H1 (cell line): Measurements from ENCODE around the gene HTR5A. TPM values are rescaled to one million over a fixed set of nuclear protein-coding genes. Genes with fewer than 3 reads are reported as not detected.

Source experiments
- CTCF ChIA-PET: fragments of 300-600 bp; sonication (Branson Sonifier 250); formaldehyde crosslinking; loops from one replicate; lab custom pipeline; 2021; ENCODE audit not compliant: partially characterized antibody; lab: Charles Lee
- POLR2A ChIA-PET: fragments of 300-600 bp; sonication (Branson Sonifier 250); formaldehyde crosslinking; loops from one replicate; lab custom pipeline; 2021; ENCODE audit warnings: inconsistent platforms; ENCODE audit not compliant: partially characterized antibody; lab: Charles Lee
- DNase-seq, 2 experiments: peaks; one replicate each; pipeline versions ENCODE4 v3.0.0 to v3.0.0-alpha.2; 2010 to 2022; ENCODE audit warnings: low spot score in 2 of 2, low read depth in 1 of 2, mixed read lengths in 1 of 2
- FAIRE-seq: peaks from 2 replicates; lab custom pipeline; 2011; peaks lifted over from hg19 to GRCh38; lab: Jason Lieb, UNC
- H2AFZ ChIP-seq: 2 replicates; pipeline ENCODE4 v1.8.1; 2012; ENCODE audit warnings: low read length, inconsistent platforms
- H2AK5ac ChIP-seq: 2 replicates; pipeline ENCODE4 v1.6.1; 2013; ENCODE audit warnings: low read depth, low read length
- H2BK120ac ChIP-seq: replicated peaks from 2 replicates; pipeline ENCODE3; 2013; ENCODE audit warnings: low read depth, low read length, inconsistent platforms
- H2BK12ac ChIP-seq: 2 replicates; pipeline ENCODE4 v1.6.1; 2013; ENCODE audit warnings: low read depth, low read length
- H2BK15ac ChIP-seq: 2 replicates; pipeline ENCODE4 v1.6.1; 2013; ENCODE audit warnings: low read length
- H2BK20ac ChIP-seq: 2 replicates; pipeline ENCODE4 v1.6.1; 2013; ENCODE audit warnings: low read length
- H2BK5ac ChIP-seq: 2 replicates; pipeline ENCODE4 v1.6.1; 2013; ENCODE audit warnings: low read depth, low read length
- H3K14ac ChIP-seq: 2 replicates; pipeline ENCODE4 v1.6.1; 2013; ENCODE audit warnings: inconsistent platforms; ENCODE audit not compliant: insufficient read length
- H3K18ac ChIP-seq: 2 replicates; pipeline ENCODE4 v1.6.1; 2013; ENCODE audit warnings: low read length; ENCODE audit errors: extremely low read depth
- H3K23ac ChIP-seq: 2 replicates; pipeline ENCODE4 v1.6.1; 2013; ENCODE audit warnings: inconsistent platforms; ENCODE audit not compliant: insufficient read length
- H3K23me2 ChIP-seq: 2 replicates; pipeline ENCODE4 v1.6.1; 2013; ENCODE audit warnings: low read depth, low read length
- H3K27ac ChIP-seq: 2 replicates; pipeline ENCODE4 v1.6.1; 2011; ENCODE audit warnings: low read depth, low read length, inconsistent platforms
- H3K27me3 ChIP-seq, 4 experiments: replicated peaks in 1 of 4; 1 replicate in 1 of 4; 2 replicates in 3 of 4; pipeline versions ENCODE4 v1.6.1 to v1.8.1; 2011 to 2013; ENCODE audit warnings: low read length in 3 of 4, mild to moderate bottlenecking in 3 of 4, inconsistent platforms in 2 of 4, mixed read lengths in 2 of 4, moderate library complexity in 1 of 4; ENCODE audit not compliant: control insufficient read depth in 3 of 4, insufficient read depth in 3 of 4; ENCODE audit errors: extremely low read depth in 1 of 4
- H3K36me3 ChIP-seq, 4 experiments: 2 replicates each; pipeline versions ENCODE4 v1.6.1 to v1.8.1; 2011 to 2013; ENCODE audit warnings: mild to moderate bottlenecking in 4 of 4, low read length in 3 of 4, moderate library complexity in 2 of 4, control low read depth in 1 of 4, inconsistent platforms in 1 of 4; ENCODE audit not compliant: insufficient read depth in 4 of 4, control insufficient read depth in 2 of 4
- H3K4ac ChIP-seq: replicated peaks from 2 replicates; pipeline ENCODE3; 2013; ENCODE audit warnings: low read length, low read depth, mixed read lengths, inconsistent platforms; ENCODE audit not compliant: insufficient read length
- H3K4me1 ChIP-seq, 4 experiments: replicated peaks in 1 of 4; 1 replicate in 1 of 4; 2 replicates in 3 of 4; pipeline versions ENCODE4 v1.6.1 to v1.8.1; 2011 to 2013; ENCODE audit warnings: low read length in 3 of 4, inconsistent platforms in 2 of 4, mixed read lengths in 1 of 4; ENCODE audit not compliant: insufficient read depth in 4 of 4, control insufficient read depth in 3 of 4
- H3K4me2 ChIP-seq, 2 experiments: 2 replicates each; pipeline versions ENCODE4 v1.6.1 to v1.8.1; 2011 to 2013; ENCODE audit warnings: low read depth in 2 of 2, low read length in 2 of 2, control low read depth in 1 of 2, inconsistent platforms in 1 of 2, mild to moderate bottlenecking in 1 of 2; ENCODE audit not compliant: insufficient read depth in 1 of 2
- H3K4me3 ChIP-seq, 4 experiments: fragments of 200-600, 300-600 bp in 1 of 4; sonication (generic), shearing (Covaris generic), sonication (Bioruptor Twin) in 1 of 4; 2 replicates each; pipeline versions ENCODE4 v1.5.1 to v1.8.1; 2011 to 2016; ENCODE audit warnings: low read length in 4 of 4, low read depth in 3 of 4, control low read depth in 2 of 4, inconsistent platforms in 2 of 4, mild to moderate bottlenecking in 2 of 4, mixed read lengths in 1 of 4, moderate library complexity in 1 of 4; ENCODE audit not compliant: insufficient read depth in 2 of 4; ENCODE audit errors: extremely low read depth in 1 of 4
- H3K56ac ChIP-seq: replicated peaks from 2 replicates; pipeline ENCODE3; 2013; ENCODE audit warnings: low read depth, mild to moderate bottlenecking, mixed read lengths, low read length, inconsistent platforms; ENCODE audit not compliant: insufficient read length
- H3K79me1 ChIP-seq: 2 replicates; pipeline ENCODE4 v1.6.1; 2013; ENCODE audit warnings: low read depth, low read length, control low read depth
- H3K79me2 ChIP-seq, 2 experiments: 2 replicates each; pipeline versions ENCODE4 v1.6.1 to v1.8.1; 2012 to 2013; ENCODE audit warnings: low read length in 2 of 2, mild to moderate bottlenecking in 2 of 2, inconsistent platforms in 1 of 2; ENCODE audit not compliant: insufficient read depth in 2 of 2, control insufficient read depth in 1 of 2
- H3K9ac ChIP-seq, 4 experiments: replicated peaks in 1 of 4; 1 replicate in 1 of 4; 2 replicates in 3 of 4; pipeline versions ENCODE4 v1.6.1 to v1.8.1; 2011 to 2013; ENCODE audit warnings: low read depth in 3 of 4, low read length in 3 of 4, control low read depth in 2 of 4, mild to moderate bottlenecking in 2 of 4, moderate library complexity in 2 of 4, inconsistent platforms in 1 of 4; ENCODE audit errors: extremely low read depth in 1 of 4
- H3K9me3 ChIP-seq, 2 experiments: 2 replicates each; pipeline versions ENCODE4 v1.6.1 to v1.8.1; 2012 to 2013; ENCODE audit warnings: mild to moderate bottlenecking in 2 of 2, moderate library complexity in 2 of 2, control low read depth in 1 of 2, inconsistent platforms in 1 of 2, low read depth in 1 of 2, low read length in 1 of 2, mixed read lengths in 1 of 2; ENCODE audit not compliant: insufficient read depth in 2 of 2
- H4K20me1 ChIP-seq, 2 experiments: replicated peaks in 1 of 2; 2 replicates each; pipeline versions ENCODE3 to v1.8.1; 2011 to 2013; ENCODE audit warnings: inconsistent platforms in 2 of 2, low read length in 2 of 2, mild to moderate bottlenecking in 1 of 2; ENCODE audit not compliant: insufficient read depth in 2 of 2, control insufficient read depth in 1 of 2
- H4K5ac ChIP-seq: 2 replicates; pipeline ENCODE4 v1.6.1; 2013; ENCODE audit warnings: low read length, low read depth, mixed read lengths, inconsistent platforms; ENCODE audit not compliant: insufficient read length
- H4K8ac ChIP-seq: 2 replicates; pipeline ENCODE4 v1.8.0; 2013; ENCODE audit warnings: mild to moderate bottlenecking, moderate library complexity, low read length, inconsistent platforms; ENCODE audit not compliant: insufficient read depth; ENCODE audit errors: extremely low read depth
- H4K91ac ChIP-seq: replicated peaks from 2 replicates; pipeline ENCODE3; 2013; ENCODE audit warnings: low read length, mixed read lengths, inconsistent platforms; ENCODE audit not compliant: insufficient read length
- CBX5 ChIP-seq: fragments of 300-800, 300-1000 bp; sonication (generic); IDR thresholded peaks from 2 replicates; pipeline ENCODE4 v1.7.1; 2016; ENCODE audit warnings: antibody characterized with exemption, low read length, low read depth
- CEBPB ChIP-seq: IDR thresholded peaks from 2 replicates; pipeline ENCODE4 v1.6.1; 2012; ENCODE audit warnings: low read depth, low read length
- CREB1 ChIP-seq: IDR thresholded peaks from 2 replicates; pipeline ENCODE4 v1.6.1; 2012; ENCODE audit warnings: inconsistent platforms
- CTBP2 ChIP-seq: IDR thresholded peaks from 2 replicates; pipeline ENCODE4 v1.7.0; 2011; ENCODE audit warnings: borderline replicate concordance, mild to moderate bottlenecking, moderate library complexity, mixed read lengths, low read length; ENCODE audit not compliant: insufficient read depth, insufficient read length
- EGR1 ChIP-seq: IDR thresholded peaks from 2 replicates; pipeline ENCODE4 v1.6.1; 2011; ENCODE audit warnings: low read depth, low read length, borderline replicate concordance
- GTF2F1 ChIP-seq: IDR thresholded peaks from 2 replicates; pipeline ENCODE4 v1.6.1; 2012; ENCODE audit warnings: low read depth, low read length, improper control_type of control experiment, borderline replicate concordance
- JUN ChIP-seq: IDR thresholded peaks from 2 replicates; pipeline ENCODE4 v1.6.1; 2011; ENCODE audit warnings: low read depth, mild to moderate bottlenecking, improper control_type of control experiment, low read length
- POLR2A ChIP-seq, 2 experiments: IDR thresholded peaks; 1 replicate in 1 of 2; 2 replicates in 1 of 2; pipeline ENCODE4 v1.6.1; 2011; ENCODE audit warnings: low read depth in 2 of 2, low read length in 2 of 2, mild to moderate bottlenecking in 2 of 2; ENCODE audit errors: control extremely low read depth in 1 of 2
- RAD21 ChIP-seq, 2 experiments: IDR thresholded peaks in 1 of 2; conservative IDR thresholded peaks in 1 of 2; 2 replicates each; pipeline ENCODE4 v1.6.1; 2011; ENCODE audit warnings: low read depth in 2 of 2, low read length in 2 of 2, improper control_type of control experiment in 1 of 2, inconsistent platforms in 1 of 2, mild to moderate bottlenecking in 1 of 2, moderate library complexity in 1 of 2
- RBBP5 ChIP-seq: IDR thresholded peaks from 2 replicates; pipeline ENCODE4 v1.7.1; 2012; ENCODE audit warnings: low read depth, mild to moderate bottlenecking, inconsistent platforms, low read length, moderate library complexity, borderline replicate concordance
- RXRA ChIP-seq: IDR thresholded peaks from 2 replicates; pipeline ENCODE4 v1.6.1; 2011; ENCODE audit warnings: low read depth, mild to moderate bottlenecking, low read length, moderate library complexity; ENCODE audit not compliant: insufficient read depth
- SP4 ChIP-seq: IDR thresholded peaks from 2 replicates; pipeline ENCODE4 v1.6.1; 2012; ENCODE audit warnings: low read length, inconsistent platforms
- TEAD4 ChIP-seq: IDR thresholded peaks from 2 replicates; pipeline ENCODE4 v1.6.1; 2012; ENCODE audit warnings: low read depth, low read length, inconsistent platforms, mixed read lengths
- ZNF274 ChIP-seq: IDR thresholded peaks from 2 replicates; pipeline ENCODE4 v1.7.0; 2012; ENCODE audit warnings: low read length, borderline replicate concordance; ENCODE audit errors: extremely low read depth
- WGBS, 2 experiments: shearing (Covaris generic) in 1 of 2; methylation state at CpG; one replicate each; pipeline versions ENCODE4 v1.1.6 to v1.1.7; 2013 to 2015; ENCODE audit warnings: low lambda C conversion rate in 2 of 2, mixed read lengths in 2 of 2, inconsistent platforms in 1 of 2, low coverage in 1 of 2, missing lambda C conversion rate in 1 of 2; ENCODE audit not compliant: insufficient replicate concordance in 2 of 2, insufficient coverage in 1 of 2, insufficient read length in 1 of 2; ENCODE audit errors: extremely low coverage in 1 of 2, missing lambda C conversion rate in 1 of 2; 5-methylcytosine and 5-hydroxymethylcytosine counted together
- polyA plus RNA-seq, 7 experiments: library from polyadenylated mRNA; depleted of rRNA in 3 of 7; stranded (reverse) in 5 of 7; unstranded in 2 of 7; fragments of >200 nt in 5 of 7; fragments of 200-250 nt in 2 of 7; gene quantifications; 1 replicate in 5 of 7; 2 replicates in 1 of 7; 4 replicates in 1 of 7; pipeline versions ENCODE4 v1.2.1 to v1.2.3, GENCODE V29; 2011 to 2013; ENCODE audit warnings: missing spikeins in 2 of 7, mixed read lengths in 2 of 7
- total RNA-seq: library from RNA; stranded (reverse); fragmentation: NEBNext Ultra II Directional; extraction: Animal tissue kit (Norgen Biotek cat#: 25700); gene quantifications from 2 replicates; pipeline ENCODE4 v1.2.1, GENCODE V29; 2021
- TF ChIP-seq, protein P1 (sequence below): IDR thresholded peaks from 2 replicates; pipeline ENCODE4 v1.6.1; 2012; ENCODE audit warnings: inconsistent platforms

HTR5A gene
- total and polyA plus RNA-seq, 2 of the 8 experiments (the other 6 are each of a cell fraction or from before 2014, with no cell fraction given) = 0.02 TPM; not detected in 1

DNA sequence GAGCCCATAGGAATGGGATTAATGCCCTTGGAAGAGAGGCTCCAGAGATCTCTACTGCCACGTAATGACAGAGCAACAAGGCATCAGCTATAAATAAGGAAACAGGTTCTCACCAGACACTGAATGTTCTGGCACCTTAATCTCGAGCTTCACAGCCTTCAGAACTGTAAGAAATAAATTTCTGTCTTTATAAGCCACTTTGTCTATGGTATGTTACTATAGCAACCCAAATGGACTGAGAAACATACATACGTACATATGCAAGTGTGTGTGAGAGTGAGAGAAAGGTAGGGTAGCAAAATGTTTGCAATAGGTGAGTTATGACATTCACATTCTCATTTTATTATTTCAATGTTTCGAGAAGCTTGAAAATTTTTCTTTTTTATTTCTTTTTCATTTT is 22.1 kb upstream of the HTR5A start:
- no peaks in the 10 kb centered on the region for H4K20me1 ChIP-seq
- FAIRE-seq = no peak
- H3K36me3 ChIP-seq = no peaks in the 10 kb centered on the region
- H3K4ac ChIP-seq = no peak overlapping the region
- no peak overlapping the region for H2AFZ ChIP-seq
- no peak overlapping the region for H2BK12ac ChIP-seq
- no peak overlapping the region for H3K56ac ChIP-seq
- no peak overlapping the region for H4K91ac ChIP-seq
- H3K4me2 ChIP-seq = no peak overlapping the region
- H3K27me3 ChIP-seq = no peaks in the 10 kb centered on the region; a peak in 1 of 7 replicates
- no peak overlapping the region for H2BK15ac ChIP-seq
- no peak overlapping the region for H3K23ac ChIP-seq
- H3K4me1 ChIP-seq = peaks cover 0 to 6% (median 1%) of the 10 kb centered on the region in 4 experiments; a peak in 2 of 7 replicates
- H3K27ac ChIP-seq = no peak overlapping the region
- no peak overlapping the region for H3K4me3 ChIP-seq
- H2BK5ac ChIP-seq = no peak overlapping the region
- no peaks in the 10 kb centered on the region for H3K23me2 ChIP-seq
- ChIA-PET POLR2A (no interaction called here), CTCF (interaction anchor here (0.6 kb wide), 1 partner anchor 11 kb away, joined by 3 read pairs; no protein-coding TSS in a partner anchor)
- no peak overlapping the region for H4K5ac ChIP-seq
- 92% methylated on average over 4 of the region's 4 CpGs; no CpG with 5 or more reads in 1 of the 2 experiments for WGBS, 2 experiments
- H2AK5ac ChIP-seq = no peak overlapping the region
- no peaks in the 10 kb centered on the region for H3K9me3 ChIP-seq
- DNase-seq = no peak
- H3K79me1 ChIP-seq = no peaks in the 10 kb centered on the region
- no peak overlapping the region for H4K8ac ChIP-seq
- H2BK120ac ChIP-seq = no peak overlapping the region
- no peak overlapping the region for H3K18ac ChIP-seq
- H2BK20ac ChIP-seq = no peak overlapping the region
- no peaks in the 10 kb centered on the region for H3K79me2 ChIP-seq
- no peak overlapping the region for H3K14ac ChIP-seq
- no peak overlapping the region for H3K9ac ChIP-seq
- TF ChIP-seq CREB1 = no peak
- TF ChIP-seq SP4 = no peak
- no peak for TF ChIP-seq JUN
- no peak for TF ChIP-seq CTBP2
- TF ChIP-seq ZNF274 = no peak
- TF ChIP-seq GTF2F1 = no peak
- TF ChIP-seq RBBP5 = no peak
- TF ChIP-seq TEAD4 = no peak
- no peak for TF ChIP-seq RAD21 (IDR thresholded peaks at IDR 0.05 in 1 of 2, conservative IDR thresholded peaks at IDR 0.05 in 1 of 2; ENCODE audit: low read depth in 2 of 2, low read length in 2 of 2)
- TF ChIP-seq POLR2A (IDR thresholded peaks at IDR 0.05; ENCODE audit: control extremely low read depth in 1 of 2, low read depth in 2 of 2, low read length in 2 of 2) = no peak
- no peak for TF ChIP-seq CEBPB
- no peak for TF ChIP-seq RXRA
- no peak for TF ChIP-seq EGR1
- TF ChIP-seq CBX5 = no peak
- TF ChIP-seq, protein P1, sequence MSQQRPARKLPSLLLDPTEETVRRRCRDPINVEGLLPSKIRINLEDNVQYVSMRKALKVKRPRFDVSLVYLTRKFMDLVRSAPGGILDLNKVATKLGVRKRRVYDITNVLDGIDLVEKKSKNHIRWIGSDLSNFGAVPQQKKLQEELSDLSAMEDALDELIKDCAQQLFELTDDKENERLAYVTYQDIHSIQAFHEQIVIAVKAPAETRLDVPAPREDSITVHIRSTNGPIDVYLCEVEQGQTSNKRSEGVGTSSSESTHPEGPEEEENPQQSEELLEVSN = no peak
